Measurements from ENCODE around the gene NR2F1-AS1. TPM values are rescaled to one million over a fixed set of nuclear protein-coding genes. Genes with fewer than 3 reads are reported as not detected.

The NR2F1-AS1 gene
- total RNA-seq, 4 donors from 2014 or later = 6.0 to 48.1 (median 14.4) TPM

DNA sequence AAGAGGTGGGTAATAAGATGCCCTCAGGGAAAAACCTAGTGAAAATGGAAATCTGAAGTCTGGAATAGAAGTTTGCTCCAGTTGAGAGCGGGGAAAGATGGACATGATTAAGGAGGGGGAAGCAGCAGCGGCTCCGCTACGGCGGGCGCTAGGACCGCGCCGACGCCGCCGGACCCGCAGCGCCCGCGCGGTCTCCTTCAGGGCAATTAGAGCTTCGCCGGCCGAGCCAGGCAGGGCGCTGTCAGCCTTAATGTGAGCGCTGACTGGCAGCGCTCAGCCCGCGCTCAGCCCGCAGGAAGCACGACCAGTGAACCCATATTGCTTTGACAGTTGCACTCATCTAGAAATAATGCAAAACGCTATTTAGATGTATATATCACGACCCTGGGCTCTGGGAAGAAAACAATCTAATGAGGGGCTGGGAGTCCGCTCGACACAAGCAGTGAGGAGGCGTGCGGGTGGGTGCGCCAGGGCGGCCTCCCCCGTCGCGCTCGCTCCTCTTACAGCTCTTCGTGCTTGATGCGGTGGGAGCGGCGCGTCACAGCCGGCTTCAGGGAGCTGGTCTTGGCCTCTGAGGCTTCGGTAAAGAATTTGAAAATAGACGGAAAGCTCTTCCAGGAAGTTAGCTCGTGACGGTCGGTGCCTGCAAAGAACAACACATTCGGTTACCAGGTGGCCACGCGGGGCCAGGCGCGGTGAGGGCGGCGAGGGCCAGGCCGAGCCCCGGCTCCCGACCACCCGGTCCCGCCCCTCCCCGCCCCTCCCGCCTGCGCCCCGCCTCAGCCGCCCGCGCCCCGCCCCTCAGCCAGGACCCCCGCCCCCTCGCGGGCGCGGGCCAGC lies 39.7 kb upstream of the NR2F1-AS1 start:
- H3K4me1 ChIP-seq = peaks cover 0 to 19% (median 0%) of the 10 kb centered on the region in 3 donors
- peak overlapping the region; percentile 75 to 94 (median 90) for H3K27ac ChIP-seq
- peak; percentile 78 for ATAC-seq
- no peaks in the 10 kb centered on the region for H3K36me3 ChIP-seq
- TF ChIP-seq, protein P1, sequence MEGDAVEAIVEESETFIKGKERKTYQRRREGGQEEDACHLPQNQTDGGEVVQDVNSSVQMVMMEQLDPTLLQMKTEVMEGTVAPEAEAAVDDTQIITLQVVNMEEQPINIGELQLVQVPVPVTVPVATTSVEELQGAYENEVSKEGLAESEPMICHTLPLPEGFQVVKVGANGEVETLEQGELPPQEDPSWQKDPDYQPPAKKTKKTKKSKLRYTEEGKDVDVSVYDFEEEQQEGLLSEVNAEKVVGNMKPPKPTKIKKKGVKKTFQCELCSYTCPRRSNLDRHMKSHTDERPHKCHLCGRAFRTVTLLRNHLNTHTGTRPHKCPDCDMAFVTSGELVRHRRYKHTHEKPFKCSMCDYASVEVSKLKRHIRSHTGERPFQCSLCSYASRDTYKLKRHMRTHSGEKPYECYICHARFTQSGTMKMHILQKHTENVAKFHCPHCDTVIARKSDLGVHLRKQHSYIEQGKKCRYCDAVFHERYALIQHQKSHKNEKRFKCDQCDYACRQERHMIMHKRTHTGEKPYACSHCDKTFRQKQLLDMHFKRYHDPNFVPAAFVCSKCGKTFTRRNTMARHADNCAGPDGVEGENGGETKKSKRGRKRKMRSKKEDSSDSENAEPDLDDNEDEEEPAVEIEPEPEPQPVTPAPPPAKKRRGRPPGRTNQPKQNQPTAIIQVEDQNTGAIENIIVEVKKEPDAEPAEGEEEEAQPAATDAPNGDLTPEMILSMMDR (IDR thresholded peaks at IDR 0.05) = peak in 1 of 4 experiments; percentile 28
- no peak for TF ChIP-seq POLR2A (IDR thresholded peaks at IDR 0.05)
- TF ChIP-seq POLR2AphosphoS5 (IDR thresholded peaks at IDR 0.05) = peak; percentile 9
- H3K9me3 ChIP-seq = no peaks in the 10 kb centered on the region
- 0% methylated on average over 19 to 26 of the region's 75 CpGs for WGBS, 2 donors (ENCODE audit: low coverage in 1 of 2)
- H3K27me3 ChIP-seq = no peaks in the 10 kb centered on the region
- H3K4me3 ChIP-seq = peak overlapping the region; percentile 73 to 80

GRCh38 chr5:93616538-93617174 lies 35.6 kb upstream of the NR2F1-AS1 start:
- no peak for ATAC-seq
- 82 to 86% methylated on average over 7 to 9 of the region's 9 CpGs for WGBS, 2 donors (ENCODE audit: low coverage in 1 of 2)

GRCh38 chr5:93612855-93613243 lies 31.8 kb upstream of the NR2F1-AS1 start:
- Histone ChIP-seq H3K27ac (no peak overlapping the region), H3K36me3 (no peaks in the 10 kb centered on the region), H3K4me3 (no peak overlapping the region), H3K4me1 (peaks cover 2 to 17% (median 8%) of the 10 kb centered on the region in 3 donors), H3K9me3 (no peaks in the 10 kb centered on the region), H3K27me3 (peaks cover 60% of the 10 kb centered on the region)
- no peak for TF ChIP-seq POLR2A (IDR thresholded peaks at IDR 0.05)
- no peak for TF ChIP-seq EP300 (IDR thresholded peaks at IDR 0.05)
- no peak for TF ChIP-seq POLR2AphosphoS5 (IDR thresholded peaks at IDR 0.05)
- TF ChIP-seq, protein P1 (IDR thresholded peaks at IDR 0.05) = no peak
- no peak for ATAC-seq

More at GRCh38 chr5:93616538-93617174, 35.6 kb upstream of the NR2F1-AS1 start:
- H3K27me3 ChIP-seq = peaks cover 25% of the 10 kb centered on the region
- no peaks in the 10 kb centered on the region for H3K9me3 ChIP-seq
- no peaks in the 10 kb centered on the region for H3K36me3 ChIP-seq
- H3K4me3 ChIP-seq = no peak overlapping the region
- no peak overlapping the region for H3K27ac ChIP-seq
- TF ChIP-seq POLR2A (IDR thresholded peaks at IDR 0.05) = no peak
- H3K4me1 ChIP-seq = peaks cover 2 to 22% (median 8%) of the 10 kb centered on the region in 3 donors

DNA sequence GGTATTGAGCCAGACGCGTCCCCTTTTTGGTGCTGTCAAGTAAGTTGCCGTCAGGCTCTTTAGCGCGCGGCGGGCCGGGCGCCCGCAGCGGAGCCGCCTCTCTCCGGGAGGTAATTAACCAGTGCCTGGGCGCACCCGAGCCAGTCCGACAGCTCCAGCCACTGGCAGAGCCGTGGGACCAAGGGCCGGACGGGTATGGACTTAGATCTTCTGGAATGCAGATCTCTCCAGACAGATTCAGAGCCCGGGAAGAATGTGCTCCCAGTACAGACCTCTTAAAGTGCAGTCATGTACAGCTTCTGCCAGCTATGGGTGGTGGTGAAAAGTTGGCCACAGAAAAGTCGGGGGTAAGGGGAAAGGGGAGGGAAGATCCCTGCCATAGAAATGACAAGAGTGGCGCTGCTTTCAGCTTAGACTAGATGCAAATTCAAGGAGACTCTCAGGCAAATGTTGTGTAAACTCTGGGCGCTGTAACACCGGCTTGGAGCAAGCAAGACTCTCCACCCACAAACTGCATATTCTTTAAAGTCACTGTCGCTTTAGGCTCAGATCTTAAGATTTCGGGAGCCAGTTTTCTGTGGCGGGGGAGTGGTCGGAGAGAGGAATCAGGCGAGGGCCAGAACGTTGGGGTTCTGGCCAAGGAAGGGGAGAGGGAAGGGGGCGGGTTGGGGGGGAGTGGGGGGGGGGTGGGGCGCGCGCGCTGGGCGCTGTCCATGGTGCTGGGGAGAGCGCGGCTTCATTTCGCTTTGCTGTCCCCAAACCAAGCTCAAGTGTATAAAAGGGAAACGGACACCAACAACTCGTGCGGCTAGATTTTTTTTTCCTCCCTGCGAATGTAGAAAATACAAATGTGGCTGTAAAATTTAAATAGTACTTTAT lies 31.2 kb upstream of the NR2F1-AS1 start:
- Histone ChIP-seq H3K36me3 (no peaks in the 10 kb centered on the region), H3K4me3 (peak overlapping the region in 1 of 2 donors; percentile 12), H3K27ac (no peak overlapping the region), H3K9me3 (no peaks in the 10 kb centered on the region), H3K27me3 (peaks cover 67% of the 10 kb centered on the region), H3K4me1 (peaks cover 2 to 23% (median 8%) of the 10 kb centered on the region in 3 donors)
- ATAC-seq = peak; percentile 39
- WGBS, 2 donors (ENCODE audit: low coverage in 1 of 2) = 2 to 4% methylated on average over 9 to 27 of the region's 43 CpGs
- TF ChIP-seq EP300 (IDR thresholded peaks at IDR 0.05) (no peak), POLR2AphosphoS5 (IDR thresholded peaks at IDR 0.05) (no peak), POLR2A (IDR thresholded peaks at IDR 0.05) (no peak)
- TF ChIP-seq, protein P1 (IDR thresholded peaks at IDR 0.05) = no peak
